HUES6 (cell line): ENCODE results near the gene TRABD2B.

ENCODE experiments used
- H3K27ac ChIP-seq: 2 replicates; pipeline ENCODE4 v1.7.0; 2013; ENCODE audit warnings: low read depth, mild to moderate bottlenecking, low read length, inconsistent platforms
- H3K27me3 ChIP-seq: 2 replicates; pipeline ENCODE4 v1.6.1; 2013; ENCODE audit warnings: low read length; ENCODE audit not compliant: control insufficient read depth, insufficient read depth
- H3K36me3 ChIP-seq: 2 replicates; pipeline ENCODE4 v1.6.1; 2013; ENCODE audit warnings: low read length; ENCODE audit not compliant: control insufficient read depth, insufficient read depth
- H3K4me1 ChIP-seq: 2 replicates; pipeline ENCODE4 v1.6.1; 2013; ENCODE audit warnings: low read length; ENCODE audit not compliant: control insufficient read depth, insufficient read depth
- H3K4me3 ChIP-seq: 2 replicates; pipeline ENCODE4 v1.5.1; 2013; ENCODE audit warnings: low read depth, low read length
- H3K9ac ChIP-seq: one replicate; pipeline ENCODE4 v1.6.1; 2013; ENCODE audit warnings: mild to moderate bottlenecking, low read length
- H3K9me3 ChIP-seq: 2 replicates; pipeline ENCODE4 v1.6.1; 2013; ENCODE audit warnings: low read depth, low read length; ENCODE audit not compliant: control insufficient read depth, insufficient read depth

The TRABD2B gene

DNA sequence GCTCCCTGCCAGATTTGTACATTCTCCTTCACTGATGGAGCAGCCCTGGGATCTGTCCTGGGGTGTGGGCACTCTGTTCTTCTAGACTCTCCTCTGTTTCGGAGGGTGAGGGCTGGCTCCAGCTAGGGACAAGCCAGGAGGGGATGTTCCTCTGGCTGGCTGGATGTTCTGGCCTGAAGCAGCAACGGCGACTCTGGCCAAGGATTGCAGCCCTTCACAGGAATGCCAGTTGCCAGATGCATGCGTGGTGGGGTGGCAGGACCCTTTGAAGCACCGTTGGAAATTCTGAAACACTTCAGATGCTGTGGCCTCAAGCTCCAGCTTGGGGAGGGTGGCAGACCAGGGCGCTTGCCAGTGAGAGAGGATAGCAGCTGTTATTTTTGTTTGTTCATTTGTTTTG is 210.9 kb downstream of the TRABD2B start:
- Histone ChIP-seq H3K36me3 (no peaks in the 10 kb centered on the region), H3K27ac (no peak overlapping the region), H3K4me3 (no peak overlapping the region), H3K9me3 (no peaks in the 10 kb centered on the region), H3K27me3 (no peaks in the 10 kb centered on the region), H3K4me1 (peaks cover 5% of the 10 kb centered on the region; the same call in 1 of the 2 replicates), H3K9ac (no peak overlapping the region)

DNA sequence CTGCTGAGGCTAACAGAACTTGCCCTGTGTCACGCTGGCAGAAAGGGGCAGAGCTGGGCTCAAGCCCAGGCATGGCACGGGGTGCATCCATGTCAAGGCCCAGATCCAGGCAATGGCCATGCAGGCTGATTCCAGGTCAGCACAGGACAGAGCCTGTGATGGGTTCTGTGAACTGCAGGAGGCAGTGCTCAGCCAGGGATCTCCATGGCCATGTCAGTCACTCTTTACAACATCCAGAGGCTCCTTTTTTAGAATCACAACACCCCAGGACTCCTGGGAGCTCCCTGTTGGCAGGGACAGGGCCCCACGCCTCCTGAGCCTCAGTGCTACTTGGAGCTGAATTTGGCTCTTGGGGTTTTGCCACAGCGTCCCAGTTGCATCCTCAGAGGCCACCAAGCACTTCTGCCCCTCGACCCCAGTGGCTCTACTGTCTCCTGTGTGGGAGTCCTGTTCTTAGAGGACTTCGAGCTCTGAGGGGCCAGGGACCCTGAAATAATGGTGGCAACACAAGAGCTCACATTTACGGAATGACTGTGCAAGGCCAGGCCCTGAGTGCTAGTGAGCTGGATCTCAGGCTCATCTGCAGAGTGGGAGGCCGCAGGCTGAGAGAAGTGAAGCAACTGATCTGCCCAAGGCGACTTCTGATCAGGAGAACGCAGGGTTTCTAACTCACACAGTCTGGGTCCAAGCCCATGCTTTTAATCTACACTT is 211.5 kb downstream of the TRABD2B start:
- no peaks in the 10 kb centered on the region for H3K36me3 ChIP-seq
- H3K27ac ChIP-seq: no peak overlapping the region
- no peaks in the 10 kb centered on the region for H3K9me3 ChIP-seq
- no peaks in the 10 kb centered on the region for H3K27me3 ChIP-seq
- no peak overlapping the region for H3K4me3 ChIP-seq
- no peak overlapping the region for H3K9ac ChIP-seq
- peaks cover 5% of the 10 kb centered on the region; the same call in 1 of the 2 replicates for H3K4me1 ChIP-seq

DNA sequence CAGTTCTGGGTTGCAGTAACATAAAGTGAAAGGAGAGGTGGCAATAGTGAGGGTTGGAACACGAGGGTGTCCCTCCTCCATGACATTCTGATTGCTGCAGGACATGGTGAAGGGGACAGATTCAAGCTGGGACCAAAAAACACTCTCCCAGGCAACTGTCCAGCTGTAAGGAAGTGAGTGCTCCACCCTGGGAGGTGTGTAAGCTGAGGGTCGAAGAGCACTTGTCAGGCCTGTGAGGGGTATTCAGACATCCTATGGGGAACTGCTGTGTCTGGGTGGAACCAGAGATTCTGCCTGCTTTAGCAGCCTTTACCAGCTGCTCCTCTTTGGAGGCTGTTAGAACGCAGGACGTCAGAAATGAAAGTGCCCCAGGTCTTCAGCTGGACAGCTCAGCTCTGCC is 212.1 kb downstream of the TRABD2B start:
- Histone ChIP-seq H3K9me3 (no peaks in the 10 kb centered on the region), H3K4me3 (no peak overlapping the region), H3K36me3 (no peaks in the 10 kb centered on the region), H3K27me3 (no peaks in the 10 kb centered on the region), H3K4me1 (peaks cover 5% of the 10 kb centered on the region; the same call in 1 of the 2 replicates), H3K27ac (no peak overlapping the region), H3K9ac (no peak overlapping the region)

DNA sequence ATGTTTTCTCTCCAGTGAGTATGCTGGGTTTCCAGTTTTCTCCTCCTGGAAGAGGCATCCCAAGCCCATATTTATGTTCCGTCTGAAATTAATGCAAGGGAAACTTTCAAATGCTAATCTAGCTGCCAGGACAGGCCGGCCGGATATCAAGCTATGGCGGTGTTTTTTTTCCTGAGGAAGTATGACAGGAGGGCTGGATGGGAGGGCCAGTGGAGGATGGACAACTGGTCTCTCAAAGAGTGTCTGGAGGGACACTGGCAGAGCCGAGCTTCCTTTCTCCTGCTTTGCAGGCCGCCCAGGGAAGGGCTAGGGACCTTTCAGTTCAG is 212.7 kb downstream of the TRABD2B start:
- H3K27ac ChIP-seq: no peak overlapping the region
- no peak overlapping the region for H3K9ac ChIP-seq
- peaks cover 5% of the 10 kb centered on the region; the same call in 1 of the 2 replicates for H3K4me1 ChIP-seq
- H3K27me3 ChIP-seq: no peaks in the 10 kb centered on the region
- H3K9me3 ChIP-seq: no peaks in the 10 kb centered on the region
- no peak overlapping the region for H3K4me3 ChIP-seq
- no peaks in the 10 kb centered on the region for H3K36me3 ChIP-seq

DNA sequence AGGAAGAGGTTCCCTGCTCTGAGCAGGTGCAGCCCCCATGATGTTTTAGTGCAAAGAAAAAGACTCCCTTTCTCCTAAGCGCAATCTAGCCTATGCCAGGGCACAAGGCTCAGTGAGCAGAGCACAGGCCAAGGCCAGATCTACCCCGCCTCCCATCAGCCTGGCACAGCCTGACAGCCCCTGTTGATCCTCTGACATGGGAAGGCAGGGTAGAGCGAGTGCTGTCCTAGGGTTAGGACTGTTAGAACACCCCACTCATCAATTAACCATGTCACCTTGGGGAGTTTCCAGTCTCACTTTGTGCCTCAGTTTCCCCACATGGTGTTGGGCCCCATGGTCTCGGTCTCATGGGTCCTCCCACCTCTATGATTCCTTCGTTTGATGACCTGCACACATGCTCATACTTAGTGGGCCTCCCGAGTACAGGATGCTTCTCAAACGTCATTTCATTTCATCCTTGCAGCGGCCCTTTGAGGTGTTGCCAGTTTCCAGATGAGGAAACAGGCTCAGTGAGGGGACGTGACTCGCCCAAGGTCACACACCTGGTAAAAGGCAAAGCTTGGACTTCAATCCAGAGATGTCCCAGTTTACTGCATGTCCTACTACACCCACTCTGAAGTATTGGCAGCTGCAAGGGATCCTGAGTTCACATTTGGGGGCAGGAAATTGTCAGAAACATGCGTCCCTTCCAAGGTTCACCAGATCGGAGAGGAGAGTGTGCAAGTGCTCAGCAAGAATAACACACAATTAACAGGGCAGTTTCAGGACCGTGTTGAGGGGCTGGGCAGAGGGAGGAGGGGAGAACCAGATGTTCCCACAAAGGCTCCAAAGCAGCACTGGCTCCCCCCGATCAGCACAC is 213.3 kb downstream of the TRABD2B start:
- Histone ChIP-seq H3K4me3 (no peak overlapping the region), H3K9me3 (no peaks in the 10 kb centered on the region), H3K4me1 (peaks cover 5% of the 10 kb centered on the region; the same call in 1 of the 2 replicates), H3K9ac (no peak overlapping the region), H3K36me3 (no peaks in the 10 kb centered on the region), H3K27me3 (no peaks in the 10 kb centered on the region), H3K27ac (no peak overlapping the region)

DNA sequence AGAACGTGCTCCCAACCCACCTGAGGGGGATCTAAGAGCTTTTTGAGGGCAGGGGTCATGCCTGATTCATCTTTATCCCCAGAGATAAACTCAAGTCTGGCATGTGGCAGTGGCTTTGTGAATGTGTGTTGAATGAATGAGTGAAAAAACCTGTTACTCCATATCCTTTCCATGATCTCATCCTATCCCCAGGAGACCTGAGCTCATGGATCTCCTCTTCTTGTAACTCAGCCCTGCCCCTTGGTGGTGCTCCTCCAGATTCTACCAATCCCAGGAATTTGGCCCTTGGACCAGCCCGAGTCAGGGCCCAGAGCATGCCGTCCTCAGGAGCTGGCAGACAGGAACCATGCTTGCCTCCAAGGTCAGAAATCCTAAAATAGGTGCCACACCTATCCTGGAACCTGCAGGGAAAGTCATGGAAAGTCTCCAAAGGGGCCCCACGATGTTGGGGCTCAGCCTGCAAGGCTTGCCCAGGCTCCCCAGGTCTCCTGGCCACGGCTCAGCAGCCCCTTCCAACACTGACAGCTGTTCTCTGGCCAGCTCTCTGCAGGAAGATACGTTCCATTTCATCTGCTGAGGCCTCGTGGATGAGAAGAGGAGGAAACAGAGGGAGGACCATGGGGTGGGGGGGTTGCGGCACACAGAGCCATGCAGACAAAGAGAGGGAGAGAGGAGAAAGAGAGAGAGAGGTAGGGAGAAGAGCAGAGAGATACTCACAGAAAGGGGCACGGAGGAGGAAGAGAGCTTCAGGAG is 214.6 kb downstream of the TRABD2B start:
- no peak overlapping the region for H3K9ac ChIP-seq
- no peak overlapping the region for H3K4me3 ChIP-seq
- no peaks in the 10 kb centered on the region for H3K36me3 ChIP-seq
- no peaks in the 10 kb centered on the region for H3K27me3 ChIP-seq
- H3K9me3 ChIP-seq: no peaks in the 10 kb centered on the region
- peaks cover 5% of the 10 kb centered on the region; the same call in 1 of the 2 replicates for H3K4me1 ChIP-seq
- H3K27ac ChIP-seq: no peak overlapping the region

DNA sequence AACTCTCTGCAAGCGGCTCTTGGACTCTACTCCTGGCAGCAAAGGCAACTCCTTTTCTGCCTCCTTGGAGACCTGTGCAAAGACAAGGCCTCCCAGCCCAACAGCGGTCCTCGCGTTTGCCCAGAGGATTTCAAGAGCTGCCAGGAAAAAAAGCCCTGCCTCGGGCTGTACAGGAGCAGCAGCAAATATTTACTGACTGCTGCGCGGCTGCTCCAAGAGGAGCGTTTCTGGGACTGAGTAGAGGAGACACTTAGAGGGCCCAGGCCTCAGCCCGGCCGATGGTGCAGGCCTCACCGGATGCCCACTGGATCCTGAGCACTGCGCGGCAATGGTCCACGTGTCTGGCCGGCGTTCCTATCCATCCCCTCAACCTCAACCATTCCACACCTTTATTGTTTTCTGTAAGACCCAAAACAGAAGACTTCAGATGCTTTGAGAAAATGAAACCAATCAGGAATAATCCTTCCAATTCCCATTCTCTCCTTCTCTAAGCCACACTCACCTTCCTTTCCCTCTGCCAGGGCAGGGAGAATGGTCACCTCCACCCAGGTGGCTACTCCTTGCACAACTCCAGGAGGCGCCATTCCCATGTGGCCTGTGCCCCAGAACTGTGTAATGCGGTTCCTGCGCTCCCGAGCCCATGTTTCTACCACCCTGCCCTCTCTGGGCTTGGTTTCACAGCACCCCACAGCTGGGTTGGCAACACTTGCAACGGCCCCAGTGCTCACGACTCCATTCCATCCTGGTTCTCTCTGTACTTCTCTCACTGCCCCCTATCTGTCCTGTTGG is 215.8 kb downstream of the TRABD2B start:
- Histone ChIP-seq H3K4me1 (peaks cover 9% of the 10 kb centered on the region; the same call in 1 of the 2 replicates), H3K27ac (no peak overlapping the region)

DNA sequence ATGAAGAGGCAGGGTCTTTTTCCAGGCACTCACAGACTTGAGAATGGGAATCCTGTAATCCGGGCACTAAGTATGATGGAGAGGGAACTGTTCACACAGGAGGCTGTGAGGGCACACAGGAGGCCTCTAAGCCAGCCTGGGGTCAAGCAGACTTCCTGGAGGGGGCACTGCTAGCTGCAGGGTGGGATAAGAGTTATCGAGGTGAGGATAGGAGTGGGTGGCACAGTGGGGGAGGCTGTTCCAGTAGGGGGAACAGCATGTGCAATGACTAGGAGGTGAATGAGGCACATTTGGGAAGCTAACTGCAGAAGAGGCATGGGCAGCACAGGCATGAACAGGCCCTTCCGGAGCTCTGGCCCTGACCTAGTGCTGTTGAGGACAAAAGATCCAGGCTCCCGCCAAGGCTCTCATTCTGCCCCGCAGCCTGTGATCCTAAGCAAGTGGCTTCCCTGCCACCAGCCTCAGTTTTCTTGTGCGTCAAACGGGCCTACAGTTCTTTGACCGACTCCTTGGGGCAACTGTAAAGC is 216.7 kb downstream of the TRABD2B start:
- Histone ChIP-seq H3K36me3 (0 out of 2 replicates have a peak, but pooled peaks cover 2% of the 10 kb centered on the region), H3K27me3 (no peaks in the 10 kb centered on the region), H3K9me3 (no peaks in the 10 kb centered on the region), H3K4me3 (no peak overlapping the region), H3K9ac (no peak overlapping the region), H3K27ac (no peak overlapping the region), H3K4me1 (peaks cover 4% of the 10 kb centered on the region; the same call in 1 of the 2 replicates)

More for the DNA sequence above, 215.8 kb downstream of the TRABD2B start:
- H3K27me3 ChIP-seq: no peaks in the 10 kb centered on the region
- 0 out of 2 replicates have a peak, but pooled peaks cover 2% of the 10 kb centered on the region for H3K36me3 ChIP-seq
- no peak overlapping the region for H3K9ac ChIP-seq
- no peak overlapping the region for H3K4me3 ChIP-seq
- H3K9me3 ChIP-seq: no peaks in the 10 kb centered on the region

DNA sequence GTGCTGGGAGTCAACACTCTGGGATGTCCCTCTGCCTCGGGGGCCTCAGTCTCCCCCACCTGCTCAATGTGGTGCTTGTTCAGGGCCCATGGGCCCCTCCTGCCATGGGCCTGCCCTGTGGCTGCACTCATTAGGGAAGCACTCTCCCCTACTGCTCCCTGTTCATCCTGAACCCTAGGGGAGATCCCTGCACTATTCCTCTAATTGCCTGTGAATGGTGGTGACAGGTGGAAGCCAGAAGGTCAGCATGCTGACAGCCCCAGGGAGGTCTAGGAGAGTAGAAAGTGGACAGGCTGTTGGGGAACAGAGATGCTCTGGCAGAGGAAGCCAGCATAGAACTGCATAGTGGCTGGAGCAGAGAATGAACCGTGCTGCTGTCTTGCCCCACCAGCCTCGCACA is 217.6 kb downstream of the TRABD2B start:
- 0 out of 2 replicates have a peak, but pooled peaks cover 2% of the 10 kb centered on the region for H3K36me3 ChIP-seq
- no peaks in the 10 kb centered on the region for H3K27me3 ChIP-seq
- H3K4me1 ChIP-seq: peaks cover 4% of the 10 kb centered on the region; the same call in 1 of the 2 replicates
- no peak overlapping the region for H3K27ac ChIP-seq
- no peak overlapping the region for H3K4me3 ChIP-seq
- no peaks in the 10 kb centered on the region for H3K9me3 ChIP-seq
- H3K9ac ChIP-seq: no peak overlapping the region

DNA sequence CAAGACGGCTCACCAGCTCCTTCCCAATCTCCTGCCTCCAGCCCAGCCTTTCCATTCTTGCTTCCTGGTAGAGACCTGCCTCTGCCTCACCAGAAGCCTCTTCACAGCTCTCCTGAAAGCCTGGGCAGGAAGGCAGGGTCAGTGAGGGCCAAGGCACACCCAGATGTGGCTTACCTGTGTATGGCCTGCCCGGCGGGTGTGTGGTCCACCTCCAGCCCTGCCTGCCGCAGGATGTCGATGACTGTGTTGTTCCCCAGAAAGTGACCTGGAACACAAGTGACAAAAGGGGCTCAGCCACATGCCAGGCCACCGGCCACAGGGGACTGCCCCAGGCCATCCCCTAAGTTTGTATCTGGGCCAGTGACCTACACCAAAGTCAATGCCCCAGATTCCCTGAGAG is 218.9 kb downstream of the TRABD2B start:
- no peaks in the 10 kb centered on the region for H3K27me3 ChIP-seq

More for the DNA sequence above, 218.9 kb downstream of the TRABD2B start:
- no peaks in the 10 kb centered on the region for H3K9me3 ChIP-seq
- H3K4me1 ChIP-seq: peaks cover 4% of the 10 kb centered on the region; the same call in 1 of the 2 replicates
- H3K27ac ChIP-seq: no peak overlapping the region
- no peak overlapping the region for H3K4me3 ChIP-seq
- no peak overlapping the region for H3K9ac ChIP-seq
- H3K36me3 ChIP-seq: 0 out of 2 replicates have a peak, but pooled peaks cover 2% of the 10 kb centered on the region
